Ascending aorta (tissue), 2 donors: ENCODE results near the gene CFAP73. TPM values are rescaled to one million over a fixed set of nuclear protein-coding genes. Genes with fewer than 3 reads are reported as not detected.

Experiments
- DNase-seq, 2 donors: peaks; one replicate each; pipeline ENCODE4 v3.0.0-alpha.2; 2019; ENCODE audit warnings: low spot score in 2 of 2
- H3K27ac ChIP-seq, 2 donors: fragments of 200-600 bp; sonication (generic); one replicate each; pipeline ENCODE4 v1.5.1; 2016 to 2017; ENCODE audit warnings: mild to moderate bottlenecking in 1 of 2
- H3K27me3 ChIP-seq: fragments of 200-600 bp; sonication (generic); one replicate; pipeline ENCODE4 v1.5.1; 2017
- H3K36me3 ChIP-seq, 2 donors: fragments of 200-600 bp; sonication (generic); one replicate each; pipeline ENCODE4 v1.5.1; 2016
- H3K4me1 ChIP-seq, 2 donors: fragments of 200-600 bp; sonication (generic); one replicate each; pipeline ENCODE4 v1.5.1; 2016 to 2017; ENCODE audit warnings: mild to moderate bottlenecking in 1 of 2
- H3K4me3 ChIP-seq, 2 donors: fragments of 200-600 bp; sonication (generic); one replicate each; pipeline ENCODE4 v1.5.1; 2016 to 2017; ENCODE audit warnings: mild to moderate bottlenecking in 1 of 2
- H3K9me3 ChIP-seq, 2 donors: fragments of 200-600 bp; sonication (generic); one replicate each; pipeline ENCODE4 v1.5.1; 2016
- CTCF ChIP-seq, 3 experiments: fragments of 200-600 bp in 2 of 3; fragments of 450-650 bp in 1 of 3; sonication (generic) in 2 of 3; IDR thresholded peaks; one replicate each; pipeline ENCODE4 v1.5.1; 2016 to 2019; ENCODE audit warnings: antibody characterized with exemption in 3 of 3, mild to moderate bottlenecking in 1 of 3, moderate library complexity in 1 of 3
- intact Hi-C: fragments of 100-400 bp; cut with DNase I; formaldehyde crosslinking; loops from one replicate; pipeline ENCODE4 v1.15.1; 2023
- total RNA-seq: library from RNA; depleted of rRNA; stranded (reverse); fragments of >200 nt; gene quantifications from one replicate; pipeline ENCODE4 v1.1.0, GENCODE V29; 2016

Gene CFAP73
- total RNA-seq, 1 donor from 2014 or later, result not detected

GRCh38 chr12:113109872-113110599, 39.5 kb upstream of the CFAP73 start:
- no peak for TF ChIP-seq CTCF (IDR thresholded peaks at IDR 0.05)
- Histone ChIP-seq H3K36me3 (no peaks in the 10 kb centered on the region), H3K4me1 (no peaks in the 10 kb centered on the region), H3K27ac (no peak overlapping the region), H3K4me3 (no peak overlapping the region), H3K9me3 (no peaks in the 10 kb centered on the region), H3K27me3 (no peaks in the 10 kb centered on the region)
- intact Hi-C loops, result no loop called here
- no peak for DNase-seq

- Histone ChIP-seq H3K27me3 (no peaks in the 10 kb centered on the region), H3K27ac (no peak overlapping the region), H3K4me1 (no peaks in the 10 kb centered on the region), H3K9me3 (no peaks in the 10 kb centered on the region), H3K36me3 (no peaks in the 10 kb centered on the region), H3K4me3 (no peak overlapping the region)
- no peak for DNase-seq
- intact Hi-C loops, result no loop called here
- TF ChIP-seq CTCF (IDR thresholded peaks at IDR 0.05), result no peak
These were observed 38.3 kb upstream of the CFAP73 start for GRCh38 chr12:113111247-113111646.

- intact Hi-C loops, result no loop called here
- no peaks in the 10 kb centered on the region for H3K27me3 ChIP-seq
- no peak for DNase-seq
- no peaks in the 10 kb centered on the region for H3K36me3 ChIP-seq
- no peak overlapping the region for H3K27ac ChIP-seq
- H3K4me3 ChIP-seq, result no peak overlapping the region
- no peaks in the 10 kb centered on the region for H3K9me3 ChIP-seq
- no peak for TF ChIP-seq CTCF (IDR thresholded peaks at IDR 0.05)
- H3K4me1 ChIP-seq, result no peaks in the 10 kb centered on the region
These were observed 37.3 kb upstream of the CFAP73 start for GRCh38 chr12:113112043-113112899.

- Histone ChIP-seq H3K4me3 (no peak overlapping the region), H3K27ac (no peak overlapping the region), H3K27me3 (no peaks in the 10 kb centered on the region), H3K36me3 (no peaks in the 10 kb centered on the region), H3K9me3 (no peaks in the 10 kb centered on the region), H3K4me1 (no peaks in the 10 kb centered on the region)
- TF ChIP-seq CTCF (IDR thresholded peaks at IDR 0.05), result no peak
- no peak for DNase-seq
- intact Hi-C loops, result no loop called here
These were observed 36.1 kb upstream of the CFAP73 start for GRCh38 chr12:113113397-113113796.

GRCh38 chr12:113114447-113115178, 34.9 kb upstream of the CFAP73 start:
- TF ChIP-seq CTCF (IDR thresholded peaks at IDR 0.05), result no peak
- no peak for DNase-seq
- H3K36me3 ChIP-seq, result no peaks in the 10 kb centered on the region
- H3K4me3 ChIP-seq, result no peak overlapping the region
- H3K9me3 ChIP-seq, result no peaks in the 10 kb centered on the region
- no peaks in the 10 kb centered on the region for H3K4me1 ChIP-seq
- no peak overlapping the region for H3K27ac ChIP-seq
- intact Hi-C loops, result no loop called here
- H3K27me3 ChIP-seq, result no peaks in the 10 kb centered on the region
